VCaP (cell line): ENCODE results near the gene PPP2R3A.

Source experiments
- H3K27ac ChIP-seq: fragments of 450-650 bp; 2 replicates; pipeline ENCODE4 v1.5.1; 2017
- CTCF ChIP-seq: fragments of 450-650 bp; conservative IDR thresholded peaks from 2 replicates; pipeline ENCODE4 v1.5.1; 2017; ENCODE audit warnings: mild to moderate bottlenecking, moderate library complexity

PPP2R3A gene

GRCh38 chr3:136036306-136036705 is 70.8 kb downstream of the PPP2R3A start:
- no peak overlapping the region for H3K27ac ChIP-seq
- TF ChIP-seq CTCF, result no peak

GRCh38 chr3:136038668-136039067 is 73.1 kb downstream of the PPP2R3A start:
- TF ChIP-seq CTCF, result no peak

GRCh38 chr3:136042608-136043221 is 77.2 kb downstream of the PPP2R3A start:
- TF ChIP-seq CTCF, result peak; percentile 76
- no peak overlapping the region for H3K27ac ChIP-seq

More at GRCh38 chr3:136038668-136039067, 73.1 kb downstream of the PPP2R3A start:
- H3K27ac ChIP-seq, result no peak overlapping the region

GRCh38 chr3:136044980-136045745 is 79.6 kb downstream of the PPP2R3A start:
- H3K27ac ChIP-seq, result no peak overlapping the region
- no peak for TF ChIP-seq CTCF

GRCh38 chr3:136048068-136048467 is 82.5 kb downstream of the PPP2R3A start:
- no peak for TF ChIP-seq CTCF
- H3K27ac ChIP-seq, result no peak overlapping the region

- TF ChIP-seq CTCF, result no peak
- no peak overlapping the region for H3K27ac ChIP-seq
Observed at GRCh38 chr3:136050250-136050649, 84.7 kb downstream of the PPP2R3A start.

GRCh38 chr3:136055491-136055890 is 90.0 kb downstream of the PPP2R3A start:
- TF ChIP-seq CTCF, result no peak
- no peak overlapping the region for H3K27ac ChIP-seq
